GM18508 (cell line): ENCODE results near the gene SPATA13.
"Not testable (repeated sequence)": the region's sequence is repeated elsewhere in the genome, so short reads cannot be mapped to it uniquely, and the experiment has no call there.

Source experiments
- ATAC-seq: cut with Tn5 transposase; IDR thresholded peaks from one replicate; pipeline ENCODE4 v1.9.1; 2021; ENCODE audit warnings: moderate number of reproducible peaks; ENCODE audit not compliant: insufficient read depth, unreplicated experiment

Gene SPATA13

GRCh38 chr13:24301434-24301833, 140.9 kb downstream of the SPATA13 start:
- no peak for ATAC-seq

GRCh38 chr13:24301911-24302310, 141.4 kb downstream of the SPATA13 start:
- ATAC-seq: no peak

GRCh38 chr13:24304620-24305019, 144.1 kb downstream of the SPATA13 start:
- no peak for ATAC-seq

GRCh38 chr13:24306632-24307031, 146.1 kb downstream of the SPATA13 start:
- ATAC-seq: no peak

- ATAC-seq: no peak
These were observed 146.9 kb downstream of the SPATA13 start for GRCh38 chr13:24307211-24308067.

GRCh38 chr13:24308068-24308445, 147.5 kb downstream of the SPATA13 start:
- ATAC-seq: no peak

- ATAC-seq: no peak
These were observed 148.0 kb downstream of the SPATA13 start for GRCh38 chr13:24308488-24309020.

- not testable (repeated sequence) for ATAC-seq
These were observed 148.8 kb downstream of the SPATA13 start, which contains the start of gene C1QTNF9 for GRCh38 chr13:24309300-24309699. TSS of gene C1QTNF9 (plus strand) at chr13:24309580. CDS start at chr13:24316004, 6,424 bp downstream.

GRCh38 chr13:24313439-24313838, 152.9 kb downstream of the SPATA13 start:
- ATAC-seq: no peak

GRCh38 chr13:24317835-24318234, 157.3 kb downstream of the SPATA13 start:
- ATAC-seq: not testable (repeated sequence)

- ATAC-seq: not testable (repeated sequence)
These were observed 158.4 kb downstream of the SPATA13 start for GRCh38 chr13:24318878-24319277.

GRCh38 chr13:24319641-24320040, 159.1 kb downstream of the SPATA13 start:
- ATAC-seq: not testable (repeated sequence)

GRCh38 chr13:24321416-24321815, 160.9 kb downstream of the SPATA13 start:
- ATAC-seq: not testable (repeated sequence)

GRCh38 chr13:24322470-24322869, 161.9 kb downstream of the SPATA13 start:
- not testable (repeated sequence) for ATAC-seq

- ATAC-seq: no peak
These were observed 162.7 kb downstream of the SPATA13 start for GRCh38 chr13:24323036-24323738.

- ATAC-seq: no peak
These were observed 163.2 kb downstream of the SPATA13 start for GRCh38 chr13:24323739-24324075.

GRCh38 chr13:24327598-24327997, 167.1 kb downstream of the SPATA13 start:
- not testable (repeated sequence) for ATAC-seq

- no peak for ATAC-seq
These were observed 167.6 kb downstream of the SPATA13 start for GRCh38 chr13:24328145-24328544.

- ATAC-seq: no peak
These were observed 178.2 kb downstream of the SPATA13 start for GRCh38 chr13:24338721-24339120.

GRCh38 chr13:24339937-24340607, 179.6 kb downstream of the SPATA13 start:
- ATAC-seq: no peak

GRCh38 chr13:24340608-24340955, 180.1 kb downstream of the SPATA13 start:
- ATAC-seq: no peak
